T-helper 1 cell (primary cell): ENCODE data around the gene GNB5.
"Not testable (repeated sequence)": the region's sequence is repeated elsewhere in the genome, so short reads cannot be mapped to it uniquely, and the experiment has no call there.

Experiments used
- DNase-seq, 5 donors: peaks; one replicate each; pipeline ENCODE4 v3.0.0-alpha.2; 2012 to 2020
- total RNA-seq, 4 donors: gene quantifications; one replicate each; lab custom pipeline; 2026; lab: John Stamatoyannopoulos, UW

The GNB5 gene
- total RNA-seq: 54.3 to 71.8 (median 57.9) reads per million in 4 donors

DNA sequence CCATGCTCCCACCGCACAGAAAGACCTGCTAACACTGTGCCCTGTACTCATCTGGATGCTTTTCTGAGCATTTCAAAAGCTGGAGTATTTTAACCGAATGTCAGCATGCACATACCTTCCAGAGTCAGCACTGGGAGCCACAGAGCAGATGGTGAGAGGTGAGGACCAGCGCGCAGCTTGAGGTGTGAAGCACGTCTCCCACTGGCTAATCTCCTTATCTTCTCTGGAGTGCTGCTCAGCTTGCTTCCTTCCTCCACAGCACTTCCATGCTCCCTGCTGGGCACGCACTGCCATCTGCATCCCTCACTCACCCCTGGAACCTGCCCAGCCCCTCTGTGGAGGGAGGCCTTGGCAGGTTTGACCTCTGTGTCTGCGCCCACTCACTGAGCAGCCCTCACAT lies at the start of gene GNB5:
TSS of gene GNB5 (minus strand) at position 186 of the 400 bp plus-strand sequence. CDS start 6,716 bp downstream, outside the sequence.
- no peak for DNase-seq

DNA sequence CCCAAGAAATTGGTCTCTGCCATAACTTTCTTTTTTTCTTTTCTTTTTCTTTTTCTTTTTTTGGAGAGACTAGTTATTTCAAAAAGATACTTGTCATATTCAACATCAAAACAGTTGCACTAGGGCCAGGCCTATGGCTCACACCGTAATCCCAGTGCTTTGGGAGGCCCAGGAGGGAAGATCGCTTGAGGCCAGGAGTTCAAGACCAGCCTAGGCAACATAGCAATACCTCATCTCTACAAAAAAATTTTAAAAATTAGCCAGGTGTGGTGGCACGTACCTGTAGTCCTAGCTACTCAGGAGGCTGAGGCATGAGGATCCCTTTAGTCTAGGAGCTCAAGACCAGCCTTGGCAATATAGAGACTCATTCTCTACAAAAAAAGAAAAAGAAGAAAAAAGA lies 49.0 kb upstream of the GNB5 start:
- no peak for DNase-seq

DNA sequence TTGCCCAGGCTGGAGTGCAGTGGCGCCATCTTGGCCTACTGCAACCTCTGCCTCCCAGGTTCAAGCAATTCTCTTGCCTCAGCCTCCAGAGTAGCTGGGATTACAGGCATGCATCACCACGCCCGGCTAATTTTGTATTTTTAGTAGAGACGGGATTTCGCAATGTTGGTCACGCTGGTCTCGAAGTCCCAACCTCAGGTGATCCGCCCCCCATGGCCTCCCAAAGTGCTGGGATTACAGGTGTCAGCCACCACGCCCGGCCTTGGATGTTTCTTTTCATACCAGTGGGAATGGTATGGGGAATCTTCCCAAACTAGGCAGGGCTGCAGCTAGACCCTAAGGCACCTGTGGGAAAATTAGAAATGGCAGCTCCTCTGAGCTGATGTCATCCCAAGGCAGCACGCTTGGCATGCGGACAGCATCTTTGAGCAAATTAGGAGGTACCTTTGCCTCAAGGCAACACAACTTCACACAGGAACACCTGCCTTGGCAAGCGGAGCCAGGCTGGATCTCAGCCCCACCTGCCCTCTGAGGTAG lies 47.9 kb upstream of the GNB5 start:
- not testable (repeated sequence) for DNase-seq

DNA sequence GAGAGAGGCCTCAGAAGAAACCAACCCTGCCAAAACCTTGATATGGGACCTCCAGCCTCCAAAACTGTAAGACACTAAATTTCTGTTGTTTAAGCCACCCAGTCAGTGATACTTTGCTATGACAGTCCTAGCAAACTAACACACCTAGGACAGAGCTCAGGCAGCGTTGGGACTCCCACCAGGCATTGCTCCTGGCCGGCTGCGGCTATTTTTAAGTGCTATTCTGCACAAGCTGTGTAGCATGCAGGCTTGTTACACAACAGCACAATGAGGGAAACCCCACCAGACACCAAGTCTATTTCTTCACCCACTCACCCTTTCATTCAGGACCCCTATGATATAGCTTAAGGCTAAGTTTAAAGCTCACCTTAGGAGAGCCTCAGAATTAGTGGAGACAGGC lies 47.0 kb upstream of the GNB5 start:
- no peak for DNase-seq

DNA sequence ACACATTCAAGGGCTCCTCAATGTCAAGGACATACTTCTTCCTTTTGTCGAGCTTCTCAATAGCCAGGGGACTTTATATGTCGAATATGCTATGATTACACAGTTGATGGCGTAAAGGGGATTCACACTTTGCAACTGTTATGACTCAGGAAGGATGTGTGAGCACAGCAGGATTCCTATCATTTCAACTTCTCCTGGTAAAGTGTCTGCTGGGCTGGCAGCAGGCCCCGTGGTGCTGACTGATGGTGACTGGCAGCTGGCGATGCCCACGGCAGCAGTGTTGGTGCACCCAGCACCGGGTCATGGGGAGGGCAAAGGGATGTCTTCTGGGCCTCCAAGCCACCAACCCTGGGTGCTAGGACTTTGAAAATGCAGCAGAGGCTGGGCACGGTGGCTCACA lies 44.8 kb upstream of the GNB5 start:
- peak in 1 of 5 donors; percentile 37 for DNase-seq

DNA sequence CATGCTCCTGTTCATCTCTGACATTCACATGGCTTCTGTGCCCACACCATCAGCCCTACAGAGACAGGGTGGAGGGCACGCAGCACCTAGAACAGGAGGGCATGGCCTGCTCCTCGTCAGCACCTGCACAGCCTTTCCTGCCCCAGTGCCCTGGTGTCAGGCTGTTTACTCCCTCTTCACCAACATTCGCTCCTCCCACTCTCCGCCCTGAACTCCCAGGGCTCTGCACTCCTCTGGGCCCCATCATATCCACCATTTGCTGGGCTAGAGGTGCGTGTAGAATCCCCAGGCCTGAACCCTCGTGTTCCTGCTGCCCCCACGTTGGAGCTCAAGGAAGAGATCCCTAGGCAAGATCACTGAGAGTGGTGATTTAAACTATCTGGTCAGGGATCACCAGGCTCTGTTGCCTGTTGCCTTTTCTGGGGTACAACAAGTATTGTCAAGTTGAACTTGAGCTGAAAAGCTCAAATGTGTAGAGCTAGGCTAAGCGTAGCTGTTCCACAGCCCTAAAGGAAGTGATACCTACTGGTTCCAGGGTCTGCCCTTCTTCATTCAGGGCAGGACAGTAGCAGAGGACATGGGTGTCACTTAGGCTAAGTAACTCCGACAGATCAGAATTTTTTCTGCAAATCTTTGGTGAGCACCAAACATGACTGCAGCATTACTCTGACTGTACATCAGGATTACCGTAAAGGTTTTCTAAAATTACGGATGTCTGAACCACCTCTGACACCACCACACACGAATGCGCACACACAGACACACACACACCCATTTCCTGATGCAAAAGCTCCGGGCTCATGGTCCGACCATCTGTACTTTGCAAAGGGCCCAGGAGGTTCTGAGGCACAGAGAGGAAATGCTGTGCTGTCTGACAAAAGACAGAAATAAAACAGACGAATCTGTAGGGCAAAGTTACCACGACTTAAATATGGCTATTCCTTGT lies 43.7 kb upstream of the GNB5 start:
- peak in 1 of 5 donors; percentile 55 for DNase-seq

DNA sequence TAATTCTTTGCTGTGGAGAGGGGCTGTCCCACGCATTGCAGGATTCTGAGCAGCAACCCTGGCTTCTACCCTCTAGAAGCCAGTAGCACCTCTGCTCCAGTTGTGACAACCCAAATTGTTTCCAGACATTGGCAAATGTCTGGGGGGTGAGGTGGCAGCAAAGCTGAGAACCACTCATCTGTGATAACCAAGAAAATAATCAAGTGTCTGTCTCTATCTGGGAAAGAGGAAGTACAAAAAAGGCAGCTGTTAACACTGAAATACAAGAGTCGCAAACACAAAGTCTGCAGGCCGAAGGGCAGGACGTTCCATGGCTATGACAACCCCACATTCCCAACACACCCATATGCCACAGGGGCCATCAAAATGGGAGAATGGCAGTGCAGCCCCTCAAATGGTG lies 42.2 kb upstream of the GNB5 start:
- no peak for DNase-seq

DNA sequence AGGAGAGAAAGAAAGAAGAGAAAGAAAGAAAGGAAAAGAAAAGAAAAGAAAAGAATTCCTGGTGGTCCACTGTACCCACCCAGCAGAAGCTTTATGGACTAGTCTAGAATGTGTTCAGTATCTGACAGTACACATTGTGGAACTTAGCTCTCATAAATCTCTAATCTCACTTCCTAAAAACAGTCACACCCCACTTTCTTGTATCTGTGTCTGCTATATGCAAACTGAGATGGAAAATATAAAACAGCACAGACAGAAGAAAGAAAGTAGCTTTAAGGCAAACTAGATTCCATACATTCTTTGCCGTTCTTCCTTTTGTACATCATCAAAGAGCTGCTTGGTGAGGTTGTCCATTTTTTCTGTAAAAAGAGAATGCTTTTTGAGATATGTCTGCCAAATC lies 41.1 kb upstream of the GNB5 start:
- DNase-seq: no peak

DNA sequence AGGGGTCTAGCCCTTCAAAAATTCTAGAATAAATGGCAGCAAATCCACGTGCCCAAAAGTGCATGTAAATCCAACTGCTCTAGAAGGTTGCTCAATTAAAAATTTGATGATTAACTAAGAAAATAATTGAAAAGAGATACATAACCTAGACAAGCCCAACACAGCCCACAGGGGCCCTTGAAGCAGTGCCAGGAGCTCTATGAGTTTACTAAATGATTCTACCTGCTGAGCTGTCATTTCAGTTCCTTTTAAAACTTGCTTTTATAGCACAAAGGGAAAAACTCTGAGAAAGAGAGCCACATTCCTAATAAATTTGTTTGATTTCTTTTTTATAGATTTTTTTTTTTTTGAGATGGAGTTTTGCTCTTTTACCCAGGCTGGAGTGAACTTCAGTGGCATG lies 38.9 kb upstream of the GNB5 start:
- DNase-seq: no peak

DNA sequence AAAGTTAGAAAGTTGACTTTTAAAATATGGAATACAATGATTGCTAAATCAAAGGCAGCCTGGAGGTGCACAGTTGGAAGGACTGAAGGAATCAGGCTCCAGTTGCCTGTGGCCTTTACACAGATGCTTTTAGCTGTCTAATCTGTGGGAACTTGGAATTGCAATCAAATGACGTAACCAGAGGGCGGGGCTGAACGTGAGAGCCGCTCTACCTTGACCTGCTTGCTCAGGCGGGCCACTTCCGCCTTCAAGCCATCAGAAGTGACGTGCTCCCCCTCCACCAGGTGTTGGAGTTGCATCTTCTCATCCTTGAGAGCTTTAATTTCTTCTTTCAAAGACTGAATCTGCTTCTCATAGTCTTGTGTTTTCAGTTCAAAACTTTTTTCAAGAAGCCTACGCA lies 37.7 kb upstream of the GNB5 start:
- no peak for DNase-seq

DNA sequence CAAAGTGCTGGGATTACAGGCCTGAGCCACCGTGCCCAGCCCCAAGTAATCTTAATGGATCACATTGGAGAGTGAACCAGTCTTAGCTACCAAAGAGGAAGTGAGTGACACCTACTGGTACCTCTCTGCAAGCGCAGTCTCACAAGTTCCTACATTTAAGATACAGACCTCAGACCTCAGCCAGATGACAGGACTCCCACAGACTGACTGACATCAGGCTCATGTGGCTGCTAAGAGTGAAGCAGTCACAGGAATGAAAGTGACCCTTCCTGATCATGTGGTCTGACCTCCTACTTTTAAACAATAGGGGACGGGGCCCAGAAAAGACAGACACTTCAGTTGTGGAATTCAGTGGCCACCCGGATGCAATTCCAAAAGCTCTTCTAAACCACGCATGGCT lies 36.3 kb upstream of the GNB5 start:
- DNase-seq: peak; percentile 16 to 80 (median 36)

DNA sequence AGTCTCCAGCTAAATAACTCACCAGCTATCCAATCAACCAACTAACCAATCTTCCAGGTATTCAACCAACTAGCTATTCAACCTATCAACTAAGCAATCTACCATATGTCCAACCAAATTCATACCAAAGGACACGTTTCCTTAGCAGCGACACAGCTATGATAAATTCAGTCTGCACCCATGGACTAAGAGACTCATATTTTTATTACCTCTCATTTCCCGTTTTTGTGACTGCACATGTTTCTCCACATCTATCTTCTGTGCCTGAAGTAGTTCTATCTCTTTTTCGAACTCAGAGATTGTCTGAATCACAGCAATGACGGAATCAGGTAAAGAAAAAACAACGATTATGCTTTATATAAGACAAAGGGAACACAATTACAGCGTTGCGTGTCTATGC lies 34.0 kb upstream of the GNB5 start:
- DNase-seq: no peak

DNA sequence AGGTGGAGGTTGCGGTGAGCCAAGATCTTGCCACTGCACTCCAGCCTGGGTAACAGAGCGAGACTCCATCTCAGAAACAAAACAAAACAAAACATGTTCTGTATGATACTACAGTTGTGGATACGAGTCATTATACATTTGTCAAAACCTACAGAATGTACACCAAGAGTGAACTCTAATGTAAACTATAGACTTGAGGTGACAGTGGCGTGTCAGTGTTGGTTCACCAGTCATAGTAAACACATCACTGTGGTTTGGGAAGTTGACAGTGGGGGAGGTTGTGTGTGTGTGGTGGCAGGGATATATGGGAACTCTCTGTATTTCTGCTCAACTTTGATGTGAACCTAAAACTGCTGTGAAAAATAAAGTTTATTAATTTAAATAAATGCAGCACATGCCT lies 33.0 kb upstream of the GNB5 start:
- no peak for DNase-seq

DNA sequence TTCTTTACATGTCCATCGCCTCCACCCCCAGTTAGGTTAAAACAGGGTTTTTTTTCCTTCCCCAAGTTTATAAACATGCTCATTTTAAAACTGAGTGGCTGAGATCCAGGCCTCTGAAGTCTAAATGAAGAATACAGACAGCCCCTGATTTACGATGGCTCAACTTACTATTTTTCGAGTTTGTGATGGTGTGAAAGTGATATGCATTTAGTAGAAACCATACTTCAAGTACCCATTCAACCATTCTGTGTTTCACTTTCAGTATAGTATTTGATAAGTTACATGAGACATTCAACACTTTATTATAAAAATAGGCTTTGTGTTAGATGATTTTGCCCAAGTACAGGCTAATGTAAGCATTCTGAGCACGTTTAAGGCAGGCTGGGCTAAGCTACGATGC lies 30.5 kb upstream of the GNB5 start:
- peak in 1 of 5 donors; percentile 50 for DNase-seq

DNA sequence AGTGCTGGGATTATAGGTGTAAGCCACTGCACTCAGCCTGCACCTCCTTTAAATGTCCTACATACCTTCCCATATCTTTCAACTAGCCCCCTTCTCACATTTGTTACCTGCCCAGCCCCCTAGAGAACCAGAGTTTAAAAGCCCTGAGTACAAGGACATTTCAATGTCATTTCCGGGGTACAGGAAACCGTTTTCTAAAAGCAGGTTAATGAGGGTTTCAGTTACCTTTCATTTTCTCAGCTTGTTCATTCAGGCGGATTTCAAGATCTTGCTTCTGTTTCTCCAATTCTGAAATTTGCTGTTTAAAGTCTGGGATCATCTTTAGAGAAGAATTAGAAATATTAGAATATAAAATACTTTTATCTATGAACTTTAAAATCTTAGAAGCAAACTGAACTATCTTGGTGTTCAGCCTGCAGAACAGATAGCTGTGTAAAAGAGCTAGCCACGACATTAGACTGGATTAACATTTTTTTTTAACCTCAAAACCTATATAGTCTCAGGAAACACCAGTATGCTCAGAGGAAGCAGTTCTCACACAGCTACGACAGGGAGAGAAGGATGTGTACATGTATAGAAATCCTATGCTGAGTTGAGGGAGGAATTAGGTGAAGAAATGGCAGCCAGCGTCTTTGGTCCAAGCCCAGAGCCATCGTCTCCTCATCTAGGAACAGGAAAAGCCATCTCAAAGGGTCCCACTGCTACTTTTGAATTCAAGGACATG lies 29.9 kb upstream of the GNB5 start:
- peak in 1 of 5 donors; percentile 50 for DNase-seq

DNA sequence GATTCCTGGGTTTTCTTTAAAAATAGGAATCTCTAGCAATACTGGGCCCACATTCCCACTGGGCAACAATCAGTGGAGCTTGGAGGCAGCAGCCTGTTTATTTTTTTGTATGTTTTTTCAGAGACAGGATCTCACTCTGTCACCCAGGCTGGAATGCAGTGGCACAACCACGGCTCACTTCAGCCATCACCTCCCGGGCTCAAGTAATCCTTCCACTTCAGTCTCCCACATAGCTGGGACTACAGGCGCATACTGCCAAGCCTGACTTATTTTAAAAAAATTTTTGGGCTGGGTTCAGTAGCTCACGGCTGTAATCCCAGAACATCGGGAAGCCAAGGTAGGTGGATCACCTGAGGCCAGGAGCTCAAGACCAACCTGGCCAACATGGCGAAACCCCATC lies 29.1 kb upstream of the GNB5 start:
- no peak for DNase-seq

DNA sequence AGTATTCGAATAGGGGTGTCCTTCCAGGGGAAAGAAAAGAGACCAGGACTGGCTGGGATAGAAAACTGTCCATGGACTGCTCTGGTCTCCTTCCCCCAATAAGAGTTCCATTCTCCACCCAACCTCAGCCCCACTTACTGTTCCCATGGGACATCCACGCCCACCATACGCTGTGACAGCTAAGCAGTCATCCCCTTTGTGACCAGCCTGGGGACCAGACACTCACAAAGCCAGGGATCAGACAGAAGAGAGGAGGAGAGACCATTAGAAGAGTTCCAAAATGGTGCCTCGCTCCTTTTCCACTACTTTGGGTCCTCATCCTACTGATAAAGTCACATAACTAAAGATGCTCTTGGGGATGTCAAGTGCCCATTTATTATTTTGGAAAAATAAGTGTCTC lies 27.6 kb upstream of the GNB5 start:
- no peak for DNase-seq

DNA sequence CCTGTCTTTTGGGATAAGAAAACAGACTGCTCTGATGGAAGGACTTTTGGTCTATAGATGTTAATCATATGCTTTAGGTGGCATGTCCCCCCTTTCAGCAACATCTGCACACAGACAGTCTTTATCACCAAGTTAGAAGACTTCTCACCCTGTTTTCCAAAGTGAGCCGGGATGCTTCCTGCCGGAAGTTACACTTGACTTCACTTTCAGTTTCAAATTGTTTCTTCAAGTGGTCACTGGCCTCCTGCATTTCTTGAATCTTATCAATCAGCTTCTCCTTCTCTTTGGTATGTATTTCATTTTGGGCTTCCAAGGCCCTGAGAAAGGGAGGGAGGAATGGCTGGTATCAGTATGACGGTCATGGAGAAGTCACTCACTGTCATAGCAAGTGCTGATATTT lies 27.2 kb upstream of the GNB5 start:
- no peak for DNase-seq

DNA sequence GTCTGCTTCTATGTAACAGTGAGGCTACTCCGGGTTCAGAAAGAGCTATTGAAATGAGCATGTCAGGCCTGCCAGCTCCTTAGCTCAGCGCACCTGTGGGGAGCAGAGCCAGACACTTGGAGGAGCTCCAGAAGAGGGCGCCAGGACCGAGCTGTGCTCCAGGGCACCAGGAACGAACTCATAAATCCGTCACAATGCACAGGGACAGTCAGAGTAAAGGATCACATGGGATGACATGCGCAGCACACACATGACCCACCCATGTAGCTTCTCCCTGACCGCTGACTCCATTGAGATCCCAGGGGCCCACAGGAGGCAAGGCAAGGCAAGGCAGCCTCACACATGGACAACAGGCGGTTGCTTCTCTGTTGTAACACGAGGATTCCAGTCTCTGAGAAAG lies 26.0 kb upstream of the GNB5 start:
- DNase-seq: peak in 1 of 5 donors; percentile 23

DNA sequence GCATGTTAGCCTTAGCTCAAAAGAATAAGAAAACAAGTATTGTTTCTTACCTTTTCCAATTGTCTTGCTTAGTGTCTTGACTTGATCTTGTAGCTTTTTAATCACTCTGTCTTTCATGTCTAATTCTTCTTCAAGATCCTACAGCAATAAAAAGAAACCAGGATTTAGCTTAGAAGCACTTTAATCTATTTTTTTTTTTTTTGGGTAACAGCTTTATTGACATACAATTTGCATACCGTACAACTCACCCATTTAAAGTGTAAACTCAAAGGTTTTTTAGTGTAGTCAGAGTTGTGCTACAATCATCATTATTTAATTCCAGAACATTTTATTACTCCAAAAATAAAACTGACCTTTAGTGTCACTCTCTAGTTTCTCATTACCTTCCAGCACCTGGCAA lies 23.4 kb upstream of the GNB5 start:
- no peak for DNase-seq

DNA sequence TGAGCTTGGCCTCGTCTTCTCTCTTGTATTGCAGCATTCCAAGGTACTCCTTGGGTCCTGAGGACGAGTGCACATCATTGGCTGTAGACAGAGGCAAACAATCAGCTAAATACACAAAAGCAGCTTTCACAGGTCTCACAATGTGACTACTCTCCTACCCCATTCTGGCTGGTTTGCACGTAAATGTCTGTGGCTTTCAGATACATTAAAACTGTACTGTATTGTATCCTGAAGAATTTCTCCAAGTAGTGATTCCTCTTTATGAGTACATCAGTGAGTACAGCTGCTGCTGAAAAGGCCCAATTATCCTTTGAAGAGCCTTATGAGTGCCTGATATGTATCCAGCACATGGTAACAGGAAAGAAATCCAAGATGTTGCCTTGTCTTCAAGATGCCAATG lies 22.0 kb upstream of the GNB5 start:
- no peak for DNase-seq

DNA sequence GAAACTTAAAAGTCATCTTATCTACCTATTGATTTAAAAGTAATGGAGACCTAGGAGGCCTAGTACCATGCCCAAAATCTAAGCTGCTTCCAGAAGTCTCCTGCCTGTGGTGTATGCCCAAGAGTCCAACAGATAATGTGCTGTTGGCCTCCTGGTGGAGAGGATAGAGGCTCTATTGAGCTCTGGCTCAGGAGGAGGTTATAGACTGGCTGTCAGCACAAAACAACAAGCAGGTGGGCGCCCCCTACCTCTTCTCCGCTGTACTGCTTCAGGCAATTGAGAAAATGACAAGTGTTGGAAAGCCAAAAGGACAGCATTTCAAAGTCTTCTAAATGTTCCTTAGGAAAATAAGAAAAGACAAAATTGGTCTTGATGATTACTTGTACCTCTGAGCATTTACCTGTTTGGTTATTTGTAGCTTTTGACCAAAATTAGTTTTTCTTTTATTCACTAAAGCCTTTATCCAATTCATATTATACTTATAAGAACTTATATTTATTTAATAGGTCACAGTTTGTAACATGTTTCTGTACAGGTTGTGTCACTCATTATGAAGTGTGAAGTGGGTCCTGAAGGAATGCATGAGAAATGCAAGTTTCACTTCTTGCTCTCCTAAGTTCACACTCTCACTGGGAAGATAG lies 17.2 kb upstream of the GNB5 start:
- DNase-seq: peak; percentile 17 to 72 (median 58)

DNA sequence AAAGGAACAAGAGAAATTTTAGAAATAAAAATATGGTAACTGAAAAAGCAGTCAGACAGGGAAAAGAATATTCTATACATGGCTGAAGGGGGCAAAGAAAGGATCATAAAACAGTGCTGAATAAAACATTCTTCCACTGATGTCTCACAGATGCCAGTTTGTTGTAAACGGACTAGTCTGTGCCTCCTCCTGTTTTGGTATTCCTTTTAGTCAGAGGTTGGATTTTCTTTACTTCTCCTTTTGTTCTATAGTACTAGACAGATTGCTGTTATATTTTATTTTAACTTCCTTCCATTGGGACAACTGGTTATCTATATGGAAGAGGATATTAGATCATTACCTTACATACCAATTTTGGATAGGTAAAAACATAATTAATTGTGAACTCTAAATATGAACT lies 16.0 kb upstream of the GNB5 start:
- DNase-seq: no peak
